ENCODE results near the gene TBC1D7. TPM values are rescaled to one million over a fixed set of nuclear protein-coding genes. Genes with fewer than 3 reads are reported as not detected.

TBC1D7 gene
- total RNA-seq, 2 donors from 2014 or later: 37.7 to 59.0 TPM

- Mint-ChIP-seq H3K4me3 (no peak overlapping the region), H3K27ac (no peak overlapping the region), H3K9me3 (no peaks in the 10 kb centered on the region), H3K36me3 (ENCODE audit: low read depth) (peaks cover 75% of the 10 kb centered on the region), H3K4me1 (no peaks in the 10 kb centered on the region), H3K27me3 (ENCODE audit: insufficient read depth) (no peaks in the 10 kb centered on the region)
- Histone ChIP-seq H3K27ac (ENCODE audit: low read depth, low read length) (no peak overlapping the region), H3K9ac (ENCODE audit: extremely low read depth, low read length, poor library complexity, severe bottlenecking) (no peak overlapping the region), H3K27me3 (ENCODE audit: control insufficient read depth, insufficient read depth, low read length, poor library complexity, severe bottlenecking) (no peaks in the 10 kb centered on the region), H3K4me3 (ENCODE audit: low read length) (no peak overlapping the region), H3K36me3 (ENCODE audit: control insufficient read depth, insufficient read depth, low read length) (peaks cover 85% of the 10 kb centered on the region), H3K4me1 (ENCODE audit: control insufficient read depth, insufficient read depth, low read length) (no peaks in the 10 kb centered on the region), H3K9me3 (ENCODE audit: control insufficient read depth, low read length) (no peaks in the 10 kb centered on the region)
- TF ChIP-seq CTCF (conservative IDR thresholded peaks at IDR 0.05): no peak
- no peak for DNase-seq
These were observed 13.5 kb downstream of the TBC1D7 start for GRCh38 chr6:13314806-13315205.

GRCh38 chr6:13311155-13311554 lies 17.2 kb downstream of the TBC1D7 start:
- H3K9me3 ChIP-seq (ENCODE audit: control insufficient read depth, low read length): no peaks in the 10 kb centered on the region
- Mint-ChIP-seq H3K4me1 (no peaks in the 10 kb centered on the region), H3K27ac (no peak overlapping the region), H3K4me3 (no peak overlapping the region), H3K27me3 (ENCODE audit: insufficient read depth) (no peaks in the 10 kb centered on the region), H3K36me3 (ENCODE audit: low read depth) (peaks cover 70% of the 10 kb centered on the region), H3K9me3 (no peaks in the 10 kb centered on the region)
- H3K27me3 ChIP-seq (ENCODE audit: control insufficient read depth, insufficient read depth, low read length, poor library complexity, severe bottlenecking): no peaks in the 10 kb centered on the region
- WGBS, 2 experiments (ENCODE audit: insufficient coverage in 1 of 2, insufficient read length in 1 of 2): 40 to 50% methylated on average over 1 of the region's 1 CpG
- TF ChIP-seq CTCF (conservative IDR thresholded peaks at IDR 0.05): no peak
- H3K9ac ChIP-seq (ENCODE audit: extremely low read depth, low read length, poor library complexity, severe bottlenecking): no peak overlapping the region
- peaks cover 85% of the 10 kb centered on the region for H3K36me3 ChIP-seq (ENCODE audit: control insufficient read depth, insufficient read depth, low read length)
- no peak for DNase-seq
- H3K27ac ChIP-seq (ENCODE audit: low read depth, low read length): no peak overlapping the region
- H3K4me3 ChIP-seq (ENCODE audit: low read length): no peak overlapping the region
- H3K4me1 ChIP-seq (ENCODE audit: control insufficient read depth, insufficient read depth, low read length): no peaks in the 10 kb centered on the region

- no peak overlapping the region for H3K27ac ChIP-seq (ENCODE audit: low read depth, low read length)
- Mint-ChIP-seq H3K4me3 (no peak overlapping the region), H3K36me3 (ENCODE audit: low read depth) (peaks cover 64% of the 10 kb centered on the region), H3K27me3 (ENCODE audit: insufficient read depth) (no peaks in the 10 kb centered on the region), H3K9me3 (no peaks in the 10 kb centered on the region), H3K4me1 (no peaks in the 10 kb centered on the region), H3K27ac (no peak overlapping the region)
- H3K9me3 ChIP-seq (ENCODE audit: control insufficient read depth, low read length): no peaks in the 10 kb centered on the region
- H3K9ac ChIP-seq (ENCODE audit: extremely low read depth, low read length, poor library complexity, severe bottlenecking): no peak overlapping the region
- no peak for TF ChIP-seq CTCF (conservative IDR thresholded peaks at IDR 0.05)
- H3K4me3 ChIP-seq (ENCODE audit: low read length): no peak overlapping the region
- no peaks in the 10 kb centered on the region for H3K27me3 ChIP-seq (ENCODE audit: control insufficient read depth, insufficient read depth, low read length, poor library complexity, severe bottlenecking)
- peaks cover 84% of the 10 kb centered on the region for H3K36me3 ChIP-seq (ENCODE audit: control insufficient read depth, insufficient read depth, low read length)
- no peaks in the 10 kb centered on the region for H3K4me1 ChIP-seq (ENCODE audit: control insufficient read depth, insufficient read depth, low read length)
- 100% methylated on average over 1 of the region's 1 CpG; no CpG with 5 or more reads in 1 of the 2 experiments for WGBS, 2 experiments (ENCODE audit: insufficient coverage in 1 of 2, insufficient read length in 1 of 2)
- no peak for DNase-seq
These were observed 20.0 kb downstream of the TBC1D7 start for GRCh38 chr6:13308332-13308731.

Measured in endodermal cell (in vitro differentiated cells).